Measurements from ENCODE around the gene MYO9B. TPM values are rescaled to one million over a fixed set of nuclear protein-coding genes. Genes with fewer than 3 reads are reported as not detected.
A peak's percentile ranks its signal among the peaks of the same experiment; 100 is the strongest.
"Not testable (repeated sequence)": the region's sequence is repeated elsewhere in the genome, so short reads cannot be mapped to it uniquely, and the experiment has no call there.

The MYO9B gene
- total RNA-seq, 1 experiment from 2014 or later, result 39.9 TPM

DNA sequence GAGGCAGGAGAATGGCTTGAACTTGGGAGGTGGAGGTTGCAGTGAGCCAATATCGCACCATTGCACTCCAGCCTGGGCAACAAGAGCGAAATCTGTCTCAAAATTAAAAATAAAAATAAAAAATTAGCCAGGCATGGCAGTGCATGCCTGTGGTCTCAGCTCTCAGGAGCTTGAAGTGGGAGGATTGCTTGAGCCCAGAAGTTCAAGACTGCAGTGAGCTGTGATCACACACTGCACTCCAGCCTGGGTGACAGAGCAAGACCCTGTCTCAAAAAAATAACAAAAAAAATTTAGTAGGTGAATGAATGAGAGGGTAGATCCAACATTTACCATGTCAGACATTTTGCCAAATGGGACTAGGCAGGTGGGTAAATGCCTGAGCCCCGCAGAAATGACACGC lies 31.4 kb downstream of the MYO9B start:
- H3K27ac ChIP-seq, result peak overlapping the region; percentile 73
- peaks cover 71% of the 10 kb centered on the region for H3K36me3 ChIP-seq
- H3K9me3 ChIP-seq (replicated peaks); DNase-seq (ENCODE audit: low read depth in 1 of 2, low spot score in 2 of 2); H3K4me3 ChIP-seq; H3K27me3 ChIP-seq (replicated peaks): not testable (repeated sequence)
- H3K4me1 ChIP-seq (replicated peaks), result peaks cover 18% of the 10 kb centered on the region

DNA sequence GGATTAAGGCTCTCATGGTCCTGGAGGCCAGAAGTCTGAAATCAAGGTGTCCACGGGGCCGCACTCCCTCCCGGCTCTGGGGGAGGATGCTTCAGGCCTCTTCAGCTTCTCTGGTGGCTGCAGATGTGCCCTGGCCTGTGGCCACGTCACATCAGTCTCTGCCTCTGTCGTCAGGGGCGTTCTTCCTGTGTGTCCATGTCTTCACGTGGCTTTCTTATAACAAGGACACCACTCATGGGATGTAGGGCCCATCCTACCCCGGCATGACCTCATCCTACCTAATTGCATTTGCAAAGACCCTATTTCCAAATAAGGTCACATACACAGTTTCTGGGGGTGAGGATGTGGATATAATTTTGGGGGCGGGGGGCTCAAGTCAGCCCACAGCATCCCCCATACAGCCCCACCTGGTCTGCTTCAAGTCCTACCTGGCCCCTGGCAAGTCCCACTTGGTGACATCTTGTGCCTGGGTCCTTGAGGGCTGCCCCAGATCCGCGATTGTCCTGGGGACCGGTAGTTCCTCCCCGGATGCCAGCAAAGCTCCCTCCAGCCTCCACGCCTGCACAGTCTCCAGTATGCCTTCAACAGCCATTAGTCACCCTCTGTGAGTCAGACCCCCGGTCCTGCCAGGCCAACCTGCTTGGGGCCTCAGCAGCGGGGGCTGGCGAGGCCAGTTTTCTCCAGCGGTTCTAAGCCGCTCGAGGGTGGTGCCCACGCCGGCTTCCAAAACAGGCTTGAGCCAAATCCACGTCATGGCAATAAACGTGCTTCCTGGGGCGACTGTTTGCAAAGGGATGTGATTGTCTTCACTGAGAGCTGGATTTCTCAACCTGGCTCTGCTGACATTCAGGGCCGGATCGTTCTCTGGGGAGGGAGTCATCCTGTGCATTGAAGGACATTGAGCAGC lies 32.2 kb downstream of the MYO9B start:
- no peaks in the 10 kb centered on the region for H3K9me3 ChIP-seq (replicated peaks)
- H3K36me3 ChIP-seq, result peaks cover 71% of the 10 kb centered on the region
- DNase-seq (ENCODE audit: low read depth in 1 of 2, low spot score in 2 of 2), result peak; percentile 87 to 97
- no peak overlapping the region for H3K4me3 ChIP-seq
- H3K27ac ChIP-seq, result peak overlapping the region; percentile 73
- no peaks in the 10 kb centered on the region for H3K27me3 ChIP-seq (replicated peaks)
- H3K4me1 ChIP-seq (replicated peaks), result peaks cover 18% of the 10 kb centered on the region

DNA sequence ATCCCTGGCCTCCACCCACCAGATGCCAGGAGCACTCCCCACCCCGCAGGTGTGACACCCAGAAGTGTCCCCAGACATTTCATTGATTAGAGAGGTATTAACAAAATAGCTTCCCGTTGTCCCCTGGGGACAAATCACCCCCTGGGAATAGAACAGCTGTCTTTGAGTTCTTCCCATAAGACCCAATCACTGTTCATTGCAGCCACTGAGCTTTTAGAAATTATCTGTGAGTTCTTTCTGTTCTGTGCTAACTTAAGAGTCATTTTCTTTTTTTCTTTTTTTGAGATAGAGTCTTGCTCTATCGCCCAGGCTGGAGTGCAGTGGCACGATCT lies 32.8 kb downstream of the MYO9B start:
- DNase-seq (ENCODE audit: low read depth in 1 of 2, low spot score in 2 of 2), result no peak
- Histone ChIP-seq H3K27me3 (replicated peaks) (no peaks in the 10 kb centered on the region), H3K4me1 (replicated peaks) (peaks cover 18% of the 10 kb centered on the region), H3K36me3 (peaks cover 71% of the 10 kb centered on the region), H3K27ac (peak overlapping the region; percentile 73), H3K4me3 (no peak overlapping the region), H3K9me3 (replicated peaks) (no peaks in the 10 kb centered on the region)

DNA sequence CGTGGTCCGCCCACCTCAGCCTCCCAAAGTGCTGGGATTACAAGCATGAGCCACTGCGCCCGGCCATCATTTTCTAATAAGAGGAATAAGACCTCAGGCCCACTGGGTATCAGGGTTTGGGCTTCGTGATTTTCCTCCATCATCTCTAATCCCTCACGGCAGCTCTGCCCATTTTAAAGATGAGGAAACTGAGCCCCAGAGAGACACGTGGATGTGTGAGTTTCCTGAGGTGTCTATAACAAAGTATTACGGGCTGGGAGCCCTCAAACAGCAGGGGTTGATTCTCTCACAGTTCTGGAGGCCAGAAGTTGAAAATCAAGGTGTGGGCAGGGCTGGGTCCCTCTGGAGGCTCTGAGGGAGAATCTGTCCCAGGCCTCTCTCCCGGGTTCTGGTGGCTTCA lies 33.7 kb downstream of the MYO9B start:
- Histone ChIP-seq H3K4me1 (replicated peaks) (peaks cover 18% of the 10 kb centered on the region), H3K27ac (no peak overlapping the region), H3K27me3 (replicated peaks) (no peaks in the 10 kb centered on the region), H3K4me3 (no peak overlapping the region), H3K36me3 (peaks cover 72% of the 10 kb centered on the region), H3K9me3 (replicated peaks) (no peaks in the 10 kb centered on the region)
- no peak for DNase-seq (ENCODE audit: low read depth in 1 of 2, low spot score in 2 of 2)

DNA sequence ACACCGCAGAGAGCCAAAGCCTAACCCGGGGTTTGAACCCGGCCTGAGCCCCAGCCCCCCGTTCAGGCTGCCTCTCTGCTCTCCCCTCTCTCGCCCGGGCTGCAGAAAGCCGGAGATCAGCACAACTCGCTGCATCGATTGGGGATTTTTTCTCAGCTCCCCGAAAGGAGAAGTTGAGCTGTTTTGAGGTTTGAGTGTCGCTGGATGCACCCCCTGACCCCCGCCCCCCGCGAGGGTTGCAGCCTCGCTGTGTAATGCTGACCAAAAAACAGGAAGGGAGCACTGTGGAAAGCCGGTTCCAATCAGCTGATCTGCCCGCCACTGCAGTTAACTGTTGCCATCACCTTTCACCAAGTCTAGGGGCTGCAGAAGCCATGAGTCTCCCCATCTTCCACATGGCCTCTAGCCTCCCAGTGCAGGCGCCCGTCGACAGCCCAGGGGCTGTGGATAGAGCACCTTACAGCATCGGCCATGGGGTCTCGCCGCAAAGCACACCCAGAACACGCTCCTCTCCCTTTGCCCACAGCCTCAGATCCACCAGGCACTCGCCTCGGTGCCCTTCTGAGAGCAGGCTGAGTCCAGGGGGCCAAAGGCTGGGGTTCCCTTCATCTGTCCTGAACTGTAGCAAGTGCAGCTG lies 34.5 kb downstream of the MYO9B start:
- no peaks in the 10 kb centered on the region for H3K9me3 ChIP-seq (replicated peaks)
- H3K36me3 ChIP-seq, result peaks cover 68% of the 10 kb centered on the region
- no peaks in the 10 kb centered on the region for H3K27me3 ChIP-seq (replicated peaks)
- no peak overlapping the region for H3K27ac ChIP-seq
- H3K4me3 ChIP-seq, result no peak overlapping the region
- no peak for DNase-seq (ENCODE audit: low read depth in 1 of 2, low spot score in 2 of 2)
- H3K4me1 ChIP-seq (replicated peaks), result peaks cover 18% of the 10 kb centered on the region

DNA sequence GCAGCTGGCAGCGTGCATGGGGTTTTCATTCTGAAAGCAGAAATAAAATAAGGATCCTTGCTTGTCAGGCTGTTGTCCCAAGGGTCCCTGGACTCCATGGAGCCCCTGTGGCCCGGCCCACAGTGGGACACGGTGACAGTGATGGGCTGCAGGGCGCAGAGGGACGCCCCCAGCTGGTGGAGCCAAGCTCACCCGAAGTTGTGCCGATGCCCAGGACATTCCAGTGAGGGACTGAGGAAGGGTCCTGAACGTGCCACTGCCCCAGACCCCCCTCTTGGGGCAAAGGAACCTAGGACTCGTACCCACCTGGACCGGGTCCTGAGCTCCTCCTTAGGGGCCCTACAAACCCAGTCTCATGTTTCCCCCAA lies 35.0 kb downstream of the MYO9B start:
- H3K36me3 ChIP-seq, result peaks cover 67% of the 10 kb centered on the region
- no peak overlapping the region for H3K4me3 ChIP-seq
- H3K4me1 ChIP-seq (replicated peaks), result peaks cover 18% of the 10 kb centered on the region
- no peaks in the 10 kb centered on the region for H3K27me3 ChIP-seq (replicated peaks)
- DNase-seq (ENCODE audit: low read depth in 1 of 2, low spot score in 2 of 2), result no peak
- no peak overlapping the region for H3K27ac ChIP-seq
- H3K9me3 ChIP-seq (replicated peaks), result no peaks in the 10 kb centered on the region

DNA sequence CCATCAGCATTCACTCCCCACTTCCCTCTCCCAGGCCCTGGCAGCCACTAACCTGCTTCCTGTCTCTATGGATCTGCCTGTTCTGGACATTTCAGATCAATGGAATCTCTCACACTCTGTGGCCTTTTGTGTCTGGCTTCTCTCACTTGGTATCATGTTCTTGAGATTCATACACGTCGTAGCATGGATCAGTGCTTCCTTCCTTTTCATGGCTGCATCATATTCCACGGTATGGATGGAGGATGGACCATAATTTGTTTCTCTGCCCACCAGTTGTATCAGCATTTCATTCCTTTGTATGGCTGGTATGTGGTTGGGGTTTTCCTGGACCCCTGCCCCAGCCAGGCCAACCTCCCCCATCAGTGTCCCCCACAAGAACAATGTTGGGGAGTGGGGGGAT lies 36.2 kb downstream of the MYO9B start:
- no peak for DNase-seq (ENCODE audit: low read depth in 1 of 2, low spot score in 2 of 2)
- H3K4me3 ChIP-seq, result no peak overlapping the region
- no peak overlapping the region for H3K27ac ChIP-seq
- H3K27me3 ChIP-seq (replicated peaks), result no peaks in the 10 kb centered on the region
- peaks cover 69% of the 10 kb centered on the region for H3K36me3 ChIP-seq
- H3K4me1 ChIP-seq (replicated peaks), result peaks cover 18% of the 10 kb centered on the region
- H3K9me3 ChIP-seq (replicated peaks), result no peaks in the 10 kb centered on the region

DNA sequence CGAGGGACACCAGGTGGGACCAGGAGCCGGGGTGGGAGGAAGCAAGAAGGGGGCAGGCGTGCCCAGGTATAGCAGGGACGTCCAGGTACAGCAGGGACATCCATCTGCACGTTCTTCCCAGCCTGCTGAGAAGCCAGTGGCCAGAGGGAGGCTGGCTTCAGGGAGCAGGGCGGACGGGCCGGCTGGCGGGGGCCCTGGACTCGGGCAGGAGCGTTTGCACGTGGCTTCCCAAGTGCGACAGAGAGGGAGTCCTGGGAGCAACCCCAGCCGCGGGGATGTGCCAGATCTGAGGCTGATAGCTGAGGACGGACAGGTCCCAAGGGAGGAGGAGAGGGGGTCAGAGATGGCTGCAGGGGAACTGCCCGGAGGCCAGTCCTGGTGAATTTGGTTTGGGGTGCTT lies 36.7 kb downstream of the MYO9B start:
- Histone ChIP-seq H3K4me1 (replicated peaks) (peaks cover 15% of the 10 kb centered on the region), H3K27me3 (replicated peaks) (no peaks in the 10 kb centered on the region), H3K27ac (no peak overlapping the region), H3K9me3 (replicated peaks) (no peaks in the 10 kb centered on the region), H3K4me3 (no peak overlapping the region), H3K36me3 (peaks cover 72% of the 10 kb centered on the region)
- DNase-seq (ENCODE audit: low read depth in 1 of 2, low spot score in 2 of 2), result no peak

DNA sequence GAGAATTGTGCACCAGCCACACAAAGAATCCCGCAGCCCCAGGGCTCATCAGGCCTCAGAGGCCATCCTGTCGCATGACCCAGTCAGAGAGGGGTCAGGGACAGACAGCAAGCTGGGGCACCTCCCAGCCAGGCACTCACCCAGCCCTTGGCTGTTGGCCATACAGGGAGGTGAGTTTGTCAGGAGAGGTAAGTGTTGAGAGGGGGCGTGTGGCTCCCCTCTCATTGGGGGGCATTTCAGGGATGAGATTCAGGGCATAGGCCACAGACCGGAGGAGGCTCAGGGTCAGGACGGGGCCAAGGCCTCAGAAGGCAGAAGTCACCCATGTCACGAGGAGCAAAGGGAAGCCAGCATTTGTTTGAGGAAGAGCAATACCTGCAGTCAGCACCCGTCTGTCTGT lies 37.1 kb downstream of the MYO9B start:
- no peak overlapping the region for H3K4me3 ChIP-seq
- H3K27ac ChIP-seq, result no peak overlapping the region
- DNase-seq (ENCODE audit: low read depth in 1 of 2, low spot score in 2 of 2), result no peak
- peaks cover 11% of the 10 kb centered on the region for H3K4me1 ChIP-seq (replicated peaks)
- no peaks in the 10 kb centered on the region for H3K9me3 ChIP-seq (replicated peaks)
- no peaks in the 10 kb centered on the region for H3K27me3 ChIP-seq (replicated peaks)
- H3K36me3 ChIP-seq, result peaks cover 72% of the 10 kb centered on the region

DNA sequence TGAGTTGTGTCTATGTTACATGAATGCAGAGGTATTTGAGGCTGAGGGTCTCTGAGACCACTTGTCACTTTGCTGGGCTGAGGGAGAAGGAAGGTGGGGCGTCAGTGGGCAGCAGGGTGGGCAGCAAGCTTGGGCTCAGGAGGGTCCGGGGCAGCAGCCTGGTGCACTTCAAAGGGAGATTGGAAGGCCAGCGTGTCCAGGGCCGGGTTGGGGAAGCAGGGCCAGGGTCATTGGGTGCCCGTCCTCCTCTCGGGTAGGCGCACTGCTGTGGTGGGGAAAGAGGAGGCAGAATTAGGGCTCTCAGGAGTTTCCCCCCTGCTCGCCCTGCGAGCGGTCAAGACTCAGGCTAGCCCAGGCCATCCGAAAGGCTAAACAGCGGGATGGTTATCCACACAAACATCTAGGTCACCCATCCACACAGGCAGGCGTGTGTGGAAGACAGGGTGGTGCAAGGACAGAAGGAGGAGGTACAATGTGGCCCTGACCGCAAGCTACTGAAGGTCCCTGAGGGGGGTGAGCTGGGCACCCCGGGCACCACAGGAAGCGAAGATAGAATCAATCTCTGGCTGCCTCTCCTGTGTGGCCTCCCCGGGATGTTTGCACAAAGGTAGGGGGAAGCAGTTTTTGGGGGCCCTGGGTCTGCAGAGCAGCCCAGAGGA lies 37.7 kb downstream of the MYO9B start:
- no peak overlapping the region for H3K27ac ChIP-seq
- H3K36me3 ChIP-seq, result peaks cover 72% of the 10 kb centered on the region
- no peaks in the 10 kb centered on the region for H3K9me3 ChIP-seq (replicated peaks)
- H3K4me3 ChIP-seq, result no peak overlapping the region
- DNase-seq (ENCODE audit: low read depth in 1 of 2, low spot score in 2 of 2), result no peak
- no peaks in the 10 kb centered on the region for H3K27me3 ChIP-seq (replicated peaks)
- H3K4me1 ChIP-seq (replicated peaks), result peaks cover 5% of the 10 kb centered on the region

DNA sequence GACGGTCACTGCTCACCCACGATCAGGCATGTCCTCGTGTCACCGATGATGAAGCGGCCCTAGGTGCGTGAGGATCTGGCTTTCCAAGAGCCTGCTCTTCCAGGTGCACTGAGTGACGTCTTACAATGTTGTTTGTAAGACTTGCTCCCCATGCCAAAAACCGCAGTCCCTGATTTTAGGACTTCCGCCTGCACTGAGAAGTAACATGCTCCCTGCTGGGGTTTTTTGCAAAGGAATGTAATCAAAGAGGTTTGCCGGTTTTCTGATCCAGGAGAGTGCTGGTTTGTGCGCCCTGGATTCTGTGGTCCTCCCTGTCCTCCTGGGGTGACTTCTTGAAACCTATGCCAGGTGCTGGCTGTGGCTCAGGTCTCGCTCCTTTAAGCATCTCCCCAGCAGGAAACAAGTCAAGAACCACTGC lies 38.8 kb downstream of the MYO9B start:
- Histone ChIP-seq H3K4me1 (replicated peaks) (no peaks in the 10 kb centered on the region), H3K9me3 (replicated peaks) (no peaks in the 10 kb centered on the region), H3K27ac (no peak overlapping the region), H3K4me3 (no peak overlapping the region), H3K36me3 (peaks cover 75% of the 10 kb centered on the region), H3K27me3 (replicated peaks) (no peaks in the 10 kb centered on the region)
- DNase-seq (ENCODE audit: low read depth in 1 of 2, low spot score in 2 of 2), result no peak

DNA sequence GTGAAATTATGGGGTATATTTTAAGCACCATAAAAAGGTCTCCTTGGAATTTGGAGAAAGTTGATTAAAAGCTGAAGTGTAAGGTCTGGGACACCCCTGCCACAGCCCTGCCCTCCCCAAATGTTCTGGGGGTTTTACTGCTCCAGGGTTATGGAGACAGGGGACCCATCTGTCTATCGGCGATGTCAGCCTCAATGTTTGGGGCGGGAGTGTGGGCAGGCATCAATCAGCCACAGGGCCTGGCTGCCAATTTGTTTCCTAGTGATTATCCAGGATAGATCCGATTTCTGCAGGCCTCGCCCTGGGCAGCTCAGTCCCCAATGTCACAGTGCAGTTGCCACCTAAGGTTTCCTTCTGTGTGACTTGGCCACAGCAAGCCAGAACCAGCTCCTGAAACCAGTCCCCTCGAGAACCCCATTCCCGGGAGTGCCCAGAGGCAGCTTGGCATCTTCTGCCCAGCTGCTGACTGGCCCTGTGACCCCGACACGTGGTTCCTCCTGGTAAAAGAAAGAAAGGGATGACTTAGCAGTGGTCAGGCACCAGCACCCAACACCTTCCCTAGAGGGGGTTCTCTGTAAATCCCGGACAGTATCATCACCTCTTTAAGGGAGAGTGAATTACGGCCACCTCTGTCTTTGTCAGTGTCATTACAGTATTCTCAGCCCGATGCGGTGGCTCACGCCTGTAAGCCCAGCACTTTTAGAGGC lies 41.6 kb downstream of the MYO9B start:
- no peak for DNase-seq (ENCODE audit: low read depth in 1 of 2, low spot score in 2 of 2)
- no peak overlapping the region for H3K4me3 ChIP-seq
- H3K36me3 ChIP-seq, result peaks cover 58% of the 10 kb centered on the region
- H3K4me1 ChIP-seq (replicated peaks), result no peaks in the 10 kb centered on the region
- no peak overlapping the region for H3K27ac ChIP-seq
- H3K9me3 ChIP-seq (replicated peaks), result no peaks in the 10 kb centered on the region
- H3K27me3 ChIP-seq (replicated peaks), result no peaks in the 10 kb centered on the region

DNA sequence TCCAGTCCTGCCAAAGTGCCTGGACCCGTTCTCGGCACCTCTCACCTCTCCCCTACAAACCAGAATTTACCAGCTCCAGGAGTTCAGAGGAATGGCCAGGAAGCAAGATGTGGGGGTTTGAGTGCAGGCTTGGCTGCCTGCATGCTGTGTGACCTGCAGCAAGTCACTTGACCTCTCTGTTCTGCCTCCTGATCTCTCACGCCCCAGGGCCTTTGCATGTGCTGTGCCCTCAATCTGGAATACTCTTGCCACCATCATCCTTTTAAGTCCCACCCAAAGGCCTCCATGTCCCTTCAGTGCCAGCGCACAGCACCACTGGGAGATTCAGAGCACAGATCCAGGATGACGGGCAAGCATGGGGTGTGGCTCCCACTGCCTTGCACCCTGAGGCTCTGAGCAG lies 43.4 kb downstream of the MYO9B start:
- DNase-seq (ENCODE audit: low read depth in 1 of 2, low spot score in 2 of 2), result no peak
- no peaks in the 10 kb centered on the region for H3K4me1 ChIP-seq (replicated peaks)
- no peaks in the 10 kb centered on the region for H3K27me3 ChIP-seq (replicated peaks)
- H3K9me3 ChIP-seq (replicated peaks), result no peaks in the 10 kb centered on the region
- no peak overlapping the region for H3K4me3 ChIP-seq
- peaks cover 52% of the 10 kb centered on the region for H3K36me3 ChIP-seq
- H3K27ac ChIP-seq, result no peak overlapping the region

Measured in SJSA1 (cell line).